ENCODE results near the gene PCNX2. TPM values are rescaled to one million over a fixed set of nuclear protein-coding genes. Genes with fewer than 3 reads are reported as not detected.

Gene PCNX2
- total and polyA plus RNA-seq, 2 donors (not counting 3 experiments of a cell fraction or from before 2014, with no cell fraction given): 6.6 to 11.0 TPM

GRCh38 chr1:232938926-232939325 is 356.6 kb downstream of the PCNX2 start:
- dilution Hi-C loops (cut with MboI; ENCODE audit: extremely low pct_ligation_motif_present, low sequenced_read_pairs): no loop called here
- Histone ChIP-seq H3K79me2 (ENCODE audit: control insufficient read depth, insufficient read depth, low read length) (no peaks in the 10 kb centered on the region), H3K36me3 (ENCODE audit: control insufficient read depth in 2 of 2, extremely low read depth in 1 of 2, insufficient read depth in 2 of 2, low read length in 2 of 2) (no peaks in the 10 kb centered on the region), H3K9ac (replicated peaks; ENCODE audit: extremely low read depth, insufficient read depth, low read length) (no peak overlapping the region), H3K4me2 (ENCODE audit: insufficient read depth, low read length) (no peak overlapping the region), H2AFZ (ENCODE audit: low read depth, low read length) (no peak overlapping the region), H4K20me1 (replicated peaks; ENCODE audit: control insufficient read depth, extremely low read depth, insufficient read depth, low read length) (no peaks in the 10 kb centered on the region), H3K27me3 (ENCODE audit: control insufficient read depth in 2 of 2, insufficient read depth in 2 of 2, low read length in 2 of 2) (no peaks in the 10 kb centered on the region), H3K9me1 (replicated peaks; ENCODE audit: control insufficient read depth, extremely low read depth, insufficient read depth, low read length) (no peaks in the 10 kb centered on the region), H3K4me3 (replicated peaks in 1 of 3; ENCODE audit: insufficient read depth in 1 of 3, low read depth in 1 of 3, low read length in 3 of 3) (no peak overlapping the region), H3K4me1 (ENCODE audit: control insufficient read depth, extremely low read depth, insufficient read depth, low read length) (no peaks in the 10 kb centered on the region), H3K27ac (ENCODE audit: insufficient read depth, low read depth, low read length) (no peak overlapping the region), H3K9me3 (replicated peaks; ENCODE audit: control insufficient read depth, insufficient read depth, low read length) (no peaks in the 10 kb centered on the region)
- CTCF ChIA-PET: no interaction called here
- POLR2A ChIA-PET: no interaction called here
- TF ChIP-seq CTCF (IDR thresholded peaks at IDR 0.05; ENCODE audit: extremely low read depth in 1 of 2, insufficient read depth in 1 of 2, low read depth in 1 of 2, low read length in 2 of 2) (no peak), POLR2AphosphoS5 (IDR thresholded peaks at IDR 0.05; ENCODE audit: insufficient read depth, low read depth, low read length) (no peak), EZH2 (IDR thresholded peaks at IDR 0.05; ENCODE audit: borderline replicate concordance, low read depth, low read length, severe bottlenecking) (no peak), MYC (IDR thresholded peaks at IDR 0.05; ENCODE audit: low read depth, low read length) (no peak), JUN (IDR thresholded peaks at IDR 0.05; ENCODE audit: borderline replicate concordance, insufficient read depth, insufficient read length, low read depth) (no peak), POLR2A (IDR thresholded peaks at IDR 0.05; ENCODE audit: low read depth, low read length) (no peak), FOS (IDR thresholded peaks at IDR 0.05; ENCODE audit: borderline replicate concordance, insufficient read depth, low read length) (no peak), GATA2 (IDR thresholded peaks at IDR 0.05; ENCODE audit: insufficient read depth, insufficient read length, low read depth, low read length) (no peak)
- TF ChIP-seq, protein P1, sequence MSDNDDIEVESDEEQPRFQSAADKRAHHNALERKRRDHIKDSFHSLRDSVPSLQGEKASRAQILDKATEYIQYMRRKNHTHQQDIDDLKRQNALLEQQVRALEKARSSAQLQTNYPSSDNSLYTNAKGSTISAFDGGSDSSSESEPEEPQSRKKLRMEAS (IDR thresholded peaks at IDR 0.05; ENCODE audit: insufficient read depth, insufficient read length): no peak
- intact Hi-C loops (cut with micrococcal nuclease): no loop called here
- no TSS peak for BruUV-seq (replicated peaks)
- DNase-seq (ENCODE audit: low read depth, low spot score): no peak
- FAIRE-seq: no peak
